GM19240 (cell line): ENCODE measurements around the gene RERE.

Source experiments
- DNase-seq: peaks from one replicate; pipeline ENCODE4 v3.0.0; 2011; ENCODE audit warnings: low spot score; ENCODE audit not compliant: insufficient read length

RERE gene

DNA sequence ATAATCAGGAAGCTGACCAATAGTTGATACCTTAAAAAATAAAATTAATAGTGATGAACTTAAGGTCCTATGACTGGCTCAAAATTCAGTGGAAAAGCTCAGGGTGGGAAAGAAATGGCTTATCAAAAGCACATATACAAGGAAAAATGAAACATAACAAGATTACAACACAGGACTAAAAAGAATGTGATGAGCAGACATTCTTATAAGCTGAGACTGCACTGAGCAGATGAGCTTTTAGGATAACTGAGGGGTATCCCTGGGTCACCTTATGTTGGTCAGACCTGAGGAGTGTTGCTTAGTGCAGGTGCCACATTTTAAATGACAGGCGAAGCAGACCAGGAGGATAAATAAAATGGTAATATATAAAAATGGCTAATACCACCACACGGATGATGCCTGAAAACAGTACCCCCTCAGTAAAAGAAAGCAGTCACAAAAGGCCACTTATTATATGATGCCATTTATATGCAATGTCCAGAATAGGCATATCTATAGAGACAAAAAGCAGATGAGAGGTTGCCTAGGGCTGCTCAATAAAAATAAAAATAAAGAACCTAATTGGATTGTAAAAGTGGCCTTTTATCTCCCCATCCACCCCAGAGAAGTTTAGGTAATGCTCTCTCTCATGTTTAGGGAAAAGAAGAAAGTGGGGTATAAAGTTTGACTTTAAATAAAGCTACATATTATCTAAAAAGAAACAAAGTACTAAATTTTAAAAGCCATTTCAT is 335.6 kb downstream of the RERE start:
- no peak for DNase-seq

DNA sequence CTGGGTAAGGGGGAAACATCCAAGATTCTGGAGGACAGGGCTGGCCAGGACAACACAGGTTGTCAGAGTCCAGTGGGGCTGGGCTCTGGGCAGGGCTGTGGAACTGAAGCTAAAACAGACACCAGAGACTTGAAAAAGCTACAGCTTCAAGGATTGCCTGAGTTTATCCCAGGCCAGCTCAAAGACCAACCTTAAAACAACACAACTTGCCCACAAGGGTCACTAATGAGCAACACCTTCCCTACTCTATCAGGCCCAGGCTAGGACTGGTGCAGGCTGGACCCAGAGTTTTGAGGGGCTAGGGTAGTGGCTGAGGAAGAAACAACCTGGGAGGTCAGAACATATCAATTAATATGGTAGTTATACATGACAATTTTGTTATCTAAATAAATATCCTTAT is 338.9 kb downstream of the RERE start:
- no peak for DNase-seq

DNA sequence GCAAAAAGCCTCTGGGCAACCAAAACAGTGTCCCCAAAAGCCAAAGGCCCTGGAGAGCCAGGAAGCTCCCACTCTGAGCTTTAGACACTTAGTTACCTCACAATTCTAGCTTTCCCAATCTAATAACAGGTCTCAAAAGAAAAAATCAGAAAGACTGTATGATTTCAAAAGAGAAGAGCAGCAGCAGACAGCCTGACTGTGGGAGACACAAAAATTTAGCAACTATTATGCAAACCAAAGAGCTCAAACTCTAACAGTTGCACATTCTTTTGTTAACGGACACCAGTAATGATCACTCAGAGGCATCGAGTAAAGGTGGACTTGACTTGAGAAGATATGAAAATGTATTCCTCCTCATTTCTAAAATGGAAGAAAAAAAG is 339.5 kb downstream of the RERE start:
- DNase-seq, result no peak

DNA sequence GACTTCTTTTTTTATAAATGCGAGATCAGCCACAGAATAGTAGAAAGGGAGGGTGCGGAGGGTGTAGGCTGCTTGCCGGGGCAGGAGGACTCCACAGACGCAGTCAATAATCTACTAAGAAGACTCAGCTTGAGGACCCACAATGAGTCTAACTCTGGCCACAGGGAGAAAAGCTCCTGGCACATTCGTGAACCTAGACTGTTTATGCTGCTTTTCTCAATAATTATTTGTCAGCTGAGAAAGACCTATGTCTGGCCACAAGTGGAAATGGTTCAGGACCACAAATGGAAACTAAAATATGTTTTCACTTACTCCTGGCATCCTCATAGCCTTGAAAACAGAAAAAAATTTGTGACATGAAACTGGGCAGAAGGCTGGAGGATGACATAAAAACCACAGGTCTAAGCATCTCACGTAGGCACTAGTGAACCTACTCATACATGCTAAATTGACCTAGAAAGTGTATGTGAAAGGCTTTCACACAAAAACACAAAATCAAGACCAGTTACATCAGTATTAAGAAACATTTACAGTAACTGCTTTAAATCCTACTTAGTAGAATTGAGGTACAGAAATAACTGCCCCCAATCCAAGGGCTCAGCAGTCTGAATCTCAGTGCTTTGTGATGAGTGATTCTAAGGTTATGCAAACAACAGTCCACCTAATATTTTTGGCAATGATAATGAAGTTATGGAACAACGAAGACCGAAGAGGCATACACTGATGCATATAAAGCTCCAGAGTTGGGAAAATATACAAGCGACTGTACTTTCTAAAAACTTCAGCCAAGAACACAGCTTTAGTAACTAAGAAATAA is 340.1 kb downstream of the RERE start:
- no peak for DNase-seq

DNA sequence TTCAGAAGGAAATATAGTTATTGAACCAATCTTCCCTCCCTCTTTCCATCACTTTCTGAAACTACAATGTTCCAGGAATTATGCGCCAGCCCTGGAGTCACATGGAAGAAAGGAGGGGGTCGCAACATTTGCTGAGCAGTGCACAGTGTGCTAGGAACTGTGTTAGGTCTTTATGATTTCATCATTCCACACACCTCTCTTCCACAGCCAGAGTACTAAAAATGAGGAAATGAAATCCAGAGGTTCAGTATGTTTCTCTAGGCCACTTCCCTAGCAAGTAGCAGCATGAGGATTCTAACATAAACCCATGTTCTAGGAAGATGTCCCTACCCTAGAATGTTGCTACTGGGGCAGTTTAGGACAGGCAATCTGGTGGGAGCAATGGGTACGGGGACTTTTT is 341.4 kb downstream of the RERE start:
- no peak for DNase-seq

DNA sequence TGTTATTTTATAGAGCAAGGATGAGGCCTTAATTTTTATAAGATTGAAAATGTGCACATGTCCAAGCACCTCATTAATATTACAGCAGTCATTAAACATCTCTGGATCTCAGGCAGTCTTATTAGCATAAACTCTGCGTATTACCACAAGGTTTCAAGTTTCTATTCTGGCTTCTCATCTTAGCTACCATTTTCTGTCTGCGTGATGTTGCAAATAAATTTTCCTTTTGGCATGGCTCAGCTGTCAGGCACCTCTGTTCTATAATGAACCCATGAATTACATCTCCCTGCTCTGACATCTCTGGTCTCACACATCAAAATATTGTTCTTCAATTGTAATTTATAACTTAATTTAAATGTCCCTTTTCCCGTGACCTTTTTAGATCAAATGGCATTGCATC is 343.1 kb downstream of the RERE start:
- DNase-seq, result no peak

- DNase-seq, result no peak
These were observed 343.5 kb downstream of the RERE start for GRCh38 chr1:8473891-8474300.

DNA sequence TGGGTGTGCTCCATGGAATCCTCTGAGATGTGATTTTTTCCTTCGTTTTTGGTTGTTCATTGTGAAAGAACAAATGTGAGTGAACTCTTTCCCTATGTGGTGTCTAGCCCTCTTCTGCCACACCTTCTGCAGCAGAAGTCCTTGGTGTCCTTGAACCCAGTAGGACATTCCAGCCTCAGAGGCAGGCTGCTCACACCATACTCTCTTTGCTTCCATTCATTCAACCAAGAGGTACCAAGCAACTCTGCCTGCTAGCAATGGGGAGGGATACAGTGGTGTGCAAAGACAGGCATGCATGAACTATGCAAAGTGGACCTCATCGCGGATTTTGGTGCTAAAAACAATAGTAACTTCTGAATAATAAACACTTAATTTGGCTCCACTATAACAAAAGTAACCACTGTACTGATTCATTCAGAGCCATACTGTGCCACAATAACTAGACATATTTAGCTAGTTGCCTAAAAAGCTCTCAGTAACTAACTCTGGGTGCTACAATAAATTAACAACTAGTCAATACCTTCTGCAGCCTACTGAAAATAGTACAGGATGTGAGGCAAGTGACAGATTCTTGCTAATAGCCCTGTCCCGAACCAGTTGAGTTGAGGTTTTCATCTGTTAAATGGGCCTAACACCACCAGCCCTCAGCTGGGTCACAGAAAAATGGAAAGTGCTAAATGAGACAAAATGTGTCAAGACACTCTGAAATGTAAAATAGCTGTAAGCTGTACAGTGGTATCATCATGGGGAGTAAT is 344.1 kb downstream of the RERE start:
- DNase-seq, result no peak

DNA sequence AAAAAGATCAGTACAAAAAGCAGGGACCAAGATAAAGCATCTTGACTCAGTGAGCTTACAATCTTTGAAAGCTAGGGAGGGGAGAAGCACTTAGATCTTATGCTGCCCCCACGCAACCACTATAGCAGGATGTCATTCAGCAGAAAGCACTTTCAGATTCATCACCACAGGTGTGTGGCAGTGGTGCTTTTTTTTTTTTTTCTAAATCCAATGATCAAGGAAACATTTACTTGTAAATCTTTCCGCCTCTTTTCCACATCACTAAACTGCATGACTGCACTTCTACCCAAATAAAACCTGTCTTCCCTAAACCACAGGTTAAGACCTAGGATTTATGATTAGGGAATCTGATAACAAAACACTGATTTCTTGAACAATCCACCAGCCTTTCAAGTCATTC is 344.8 kb downstream of the RERE start:
- DNase-seq, result no peak

DNA sequence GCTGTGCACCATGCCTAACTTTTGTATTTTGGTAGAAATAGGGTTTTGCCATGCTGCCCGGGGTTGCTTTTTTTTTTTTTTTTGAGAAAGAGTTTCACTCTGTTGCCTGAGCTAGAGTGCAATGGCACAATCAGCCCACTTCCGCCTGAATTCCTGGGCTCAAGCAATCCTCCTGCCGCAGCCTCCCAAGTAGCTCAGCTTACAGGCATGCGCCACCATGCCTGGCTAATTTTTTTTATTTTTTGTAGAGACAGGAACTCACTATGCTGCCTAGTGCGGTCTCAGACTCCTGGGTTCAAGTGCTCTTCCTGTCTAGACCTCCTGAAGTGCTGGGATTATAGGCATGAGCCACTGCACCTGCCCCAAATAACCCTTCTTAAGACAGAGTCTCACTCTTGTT is 346.0 kb downstream of the RERE start:
- DNase-seq, result no peak

DNA sequence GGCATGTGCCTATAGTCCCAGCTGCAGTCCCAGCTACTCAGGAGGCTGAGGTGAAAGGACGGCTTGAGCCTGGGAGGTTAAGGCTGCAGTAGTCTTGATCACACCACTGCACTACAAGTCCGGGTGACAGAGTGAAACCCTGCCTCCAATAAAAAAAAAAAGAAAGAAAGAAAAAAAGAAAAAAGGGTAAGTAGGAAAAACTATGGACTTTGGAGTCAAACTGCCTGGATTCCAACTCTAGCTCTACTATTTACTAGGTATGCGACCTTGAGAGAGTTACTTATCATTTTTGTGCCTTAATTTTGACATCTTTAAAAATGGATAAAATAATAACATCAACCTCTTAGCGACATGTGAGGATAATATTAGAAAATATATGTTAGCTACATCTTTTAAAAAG is 348.7 kb downstream of the RERE start:
- no peak for DNase-seq

GRCh38 chr1:8467308-8467707 is 350.1 kb downstream of the RERE start:
- DNase-seq, result no peak

GRCh38 chr1:8465692-8466091 is 351.7 kb downstream of the RERE start:
- DNase-seq, result no peak

GRCh38 chr1:8465013-8465412 is 352.4 kb downstream of the RERE start:
- DNase-seq, result no peak

DNA sequence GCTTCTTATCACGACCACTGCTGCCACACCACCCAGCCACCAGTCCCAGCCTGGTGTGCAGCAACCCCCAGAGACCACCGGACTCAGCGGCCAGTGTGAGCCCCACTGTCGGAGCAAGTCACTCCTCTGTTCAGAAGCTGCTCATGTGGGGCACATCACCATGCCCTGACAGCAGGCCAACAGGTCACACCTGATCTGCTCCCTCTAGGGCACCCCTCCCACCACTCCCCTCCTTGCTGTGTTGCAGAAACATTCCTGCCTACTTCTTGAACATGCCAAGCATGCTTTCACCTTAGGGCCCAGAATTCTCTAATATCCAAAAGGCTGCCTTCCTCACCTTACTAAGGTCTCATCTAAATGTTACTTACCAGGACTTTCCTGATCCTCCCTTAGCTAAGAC is 353.1 kb downstream of the RERE start:
- no peak for DNase-seq

DNA sequence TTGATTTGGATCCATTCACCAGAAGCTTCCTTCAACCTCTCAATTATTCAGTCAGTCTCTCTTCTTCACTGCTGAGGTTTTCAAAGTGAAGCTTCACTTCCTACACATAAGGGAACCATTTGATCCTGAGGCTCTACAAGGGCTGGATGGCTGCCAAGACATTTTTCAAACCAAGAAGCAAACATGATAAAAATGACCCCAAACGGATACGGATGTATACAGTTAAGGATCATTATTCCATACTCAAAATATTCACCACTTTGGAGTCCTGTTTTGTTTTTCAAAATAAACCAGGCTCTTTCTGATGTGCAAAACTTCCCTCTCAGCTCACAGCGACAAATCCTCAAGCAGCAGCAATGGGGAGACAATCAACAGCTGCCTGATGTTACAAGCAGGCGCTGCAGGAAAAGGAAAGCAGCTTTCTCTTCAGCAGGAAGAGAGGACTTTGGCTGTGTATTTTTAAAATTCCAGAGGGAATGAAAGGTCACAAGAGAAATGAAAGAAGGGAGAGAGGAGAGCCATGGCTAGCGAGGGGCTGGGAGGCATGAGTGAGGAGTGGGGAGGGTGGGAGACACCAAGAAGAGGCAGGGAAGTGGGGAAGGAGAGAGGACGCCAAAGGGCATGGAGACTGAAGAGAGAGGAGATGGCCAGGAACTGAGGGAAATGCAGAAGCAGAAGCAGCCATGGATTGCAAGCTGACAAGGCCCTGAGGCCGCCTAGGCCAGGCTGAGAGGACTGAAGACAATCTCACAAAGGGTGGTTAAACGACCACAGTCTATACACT is 354.1 kb downstream of the RERE start:
- DNase-seq, result no peak

DNA sequence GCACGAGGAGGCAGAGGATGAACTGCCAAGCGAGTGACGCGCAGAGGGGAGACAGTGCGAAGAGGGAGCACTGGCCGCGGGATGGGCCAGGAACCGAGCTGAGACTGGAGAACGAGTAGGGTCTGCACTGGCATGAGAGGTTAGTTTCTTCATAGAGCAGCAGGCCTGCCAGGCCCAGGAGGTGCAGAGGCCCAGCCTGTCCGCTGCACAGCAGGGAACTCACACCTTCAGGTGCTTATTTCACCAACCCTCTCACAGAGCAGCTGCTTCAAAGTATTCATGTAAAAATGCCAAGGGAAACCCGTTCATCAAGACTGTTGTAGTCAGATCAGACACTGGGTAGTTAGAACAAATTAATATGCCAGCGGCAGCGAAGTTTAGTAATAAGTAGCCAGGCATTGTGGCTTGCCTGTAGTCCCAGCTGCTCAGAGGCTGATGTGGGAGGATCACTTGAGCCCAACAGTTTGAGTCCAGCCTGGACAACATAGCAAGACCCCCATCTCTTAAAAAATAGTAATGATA is 355.0 kb downstream of the RERE start:
- no peak for DNase-seq

- DNase-seq, result no peak
These were observed 355.9 kb downstream of the RERE start for GRCh38 chr1:8461351-8462110.

- no peak for DNase-seq
These were observed 356.7 kb downstream of the RERE start for GRCh38 chr1:8460784-8461183.

DNA sequence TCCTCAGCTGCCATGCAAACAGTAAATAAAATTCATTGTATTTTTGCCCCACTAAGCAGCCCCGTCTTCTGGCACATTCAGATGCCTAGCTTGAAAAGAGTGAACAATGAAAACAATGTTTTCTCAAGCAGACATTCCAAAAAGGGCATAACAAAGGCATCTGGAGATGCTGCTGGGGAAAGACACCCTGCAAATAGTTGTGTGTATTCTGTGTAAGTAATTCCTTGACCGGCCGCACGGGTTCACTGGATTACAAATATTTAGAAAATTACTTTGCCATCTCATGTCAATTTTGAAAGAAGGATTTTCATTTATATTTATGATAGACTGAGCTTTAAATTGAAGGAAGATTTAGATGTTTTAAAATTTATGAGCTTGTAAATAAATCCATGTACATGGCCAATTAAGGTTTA is 357.3 kb downstream of the RERE start:
- DNase-seq, result no peak

DNA sequence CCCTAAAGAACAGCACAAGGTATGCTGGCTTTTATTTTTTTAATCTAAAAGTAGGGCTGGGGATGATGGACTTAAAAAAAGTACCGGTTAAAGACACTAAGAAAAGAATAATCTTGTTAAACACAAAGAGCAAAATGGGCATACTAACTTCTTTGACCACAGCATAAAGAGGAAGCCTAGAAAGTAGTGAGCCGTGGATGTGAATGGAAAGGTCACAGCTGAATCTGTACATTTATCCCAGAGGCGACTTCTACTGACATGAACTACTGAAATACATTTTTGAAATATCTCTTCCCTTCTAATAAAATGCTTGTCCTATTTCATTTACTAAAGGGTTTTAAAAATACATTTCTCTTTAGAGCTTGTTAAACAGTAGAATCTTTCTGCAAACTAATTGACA is 358.8 kb downstream of the RERE start:
- DNase-seq, result no peak
